Caco-2 (cell line): ENCODE results near the gene IFNA4. TPM values are rescaled to one million over a fixed set of nuclear protein-coding genes. Genes with fewer than 3 reads are reported as not detected.
"Not testable (repeated sequence)": the region's sequence is repeated elsewhere in the genome, so short reads cannot be mapped to it uniquely, and the experiment has no call there.

Source experiments
- Bru-seq: library from RNA; stranded (reverse); fragments of 400-500 nt; gene quantifications from one replicate; lab custom pipeline; 2021; lab: Mats Ljungman, UMichigan
- BruChase-seq, 2 experiments: library from RNA; stranded (reverse); fragments of 400-500 nt; gene quantifications; one replicate each; lab custom pipeline; 2021; lab: Mats Ljungman, UMichigan
- BruUV-seq: library from RNA; stranded (reverse); fragments of 400-500 nt; replicated peaks from 2 replicates; lab custom pipeline; 2021; lab: Mats Ljungman, UMichigan
- CTCF ChIA-PET: fragments of 300-600 bp; sonication (Branson Sonifier 250); formaldehyde crosslinking; loops from one replicate; lab custom pipeline; 2022; ENCODE audit warnings: antibody characterized with exemption; lab: Charles Lee
- POLR2A ChIA-PET: fragments of 300-600 bp; sonication (Branson Sonifier 250); formaldehyde crosslinking; loops from one replicate; lab custom pipeline; 2022; ENCODE audit warnings: antibody characterized with exemption; lab: Charles Lee
- DNase-seq, 2 experiments: peaks; one replicate each; pipeline versions ENCODE4 v3.0.0 to v3.0.0-alpha.2; 2020 to 2022
- H3K27me3 ChIP-seq: replicated peaks from 2 replicates; pipeline ENCODE4 v1.6.0; 2011; ENCODE audit warnings: low read length; ENCODE audit not compliant: control insufficient read depth, insufficient read depth
- H3K36me3 ChIP-seq: 2 replicates; pipeline ENCODE4 v1.5.1; 2011; ENCODE audit warnings: low read length; ENCODE audit not compliant: control insufficient read depth, insufficient read depth
- H3K4me1 ChIP-seq: fragments of 250-450 bp; sonication (Bioruptor Pico); 2 replicates; pipeline ENCODE4 v1.5.1; 2020; ENCODE audit warnings: mild to moderate bottlenecking
- H3K4me3 ChIP-seq: 2 replicates; pipeline ENCODE4 v1.5.1; 2011; ENCODE audit warnings: low read depth, mild to moderate bottlenecking, control low read depth, low read length
- H3K9me3 ChIP-seq: fragments of 250-450 bp; sonication (Bioruptor Pico); 2 replicates; pipeline ENCODE4 v1.5.1; 2020; ENCODE audit warnings: mild to moderate bottlenecking, moderate library complexity
- H3K27ac Mint-ChIP-seq: one replicate; pipeline ENCODE4 v1.8.0; 2022; ENCODE audit warnings: mixed read lengths; ENCODE audit not compliant: unreplicated experiment
- H3K27me3 Mint-ChIP-seq: one replicate; pipeline ENCODE4 v1.8.0; 2022; ENCODE audit warnings: mixed read lengths; ENCODE audit not compliant: insufficient read depth, unreplicated experiment
- H3K36me3 Mint-ChIP-seq: one replicate; pipeline ENCODE4 v1.8.0; 2022; ENCODE audit warnings: mild to moderate bottlenecking, mixed read lengths; ENCODE audit not compliant: insufficient read depth, unreplicated experiment
- H3K4me1 Mint-ChIP-seq: one replicate; pipeline ENCODE4 v1.8.0; 2022; ENCODE audit warnings: low read depth, mixed read lengths; ENCODE audit not compliant: unreplicated experiment
- H3K4me3 Mint-ChIP-seq: one replicate; pipeline ENCODE4 v1.8.0; 2022; ENCODE audit warnings: mild to moderate bottlenecking, moderate library complexity, mixed read lengths; ENCODE audit not compliant: unreplicated experiment
- H3K9me3 Mint-ChIP-seq: one replicate; pipeline ENCODE4 v1.8.0; 2022; ENCODE audit warnings: mixed read lengths; ENCODE audit not compliant: unreplicated experiment
- intact Hi-C: fragments of 100-400 bp; cut with micrococcal nuclease; formaldehyde crosslinking; loops from one replicate; pipeline ENCODE4 v1.10.0; 2022; ENCODE audit not compliant: unreplicated experiment
- long read RNA-seq: library from polyadenylated mRNA; stranded (forward); transcript quantifications from one replicate; pipeline ENCODE4 v2.0.0, GENCODE V29; 2022
- total RNA-seq: library from RNA; stranded (reverse); gene quantifications from 2 replicates; pipeline ENCODE4 v1.2.3, GENCODE V29; 2022
- TF ChIP-seq, protein P1 (sequence below), 2 experiments: fragments of 200-600 bp in 1 of 2; IDR thresholded peaks; 1 replicate in 1 of 2; 2 replicates in 1 of 2; pipeline versions ENCODE4 v1.5.1 to v1.8.0; 2011 to 2022; ENCODE audit warnings: antibody characterized with exemption in 1 of 2, control low read depth in 1 of 2, inconsistent platforms in 1 of 2, low read depth in 1 of 2, low read length in 1 of 2, mild to moderate bottlenecking in 1 of 2, moderate library complexity in 1 of 2; ENCODE audit not compliant: insufficient read depth in 1 of 2, severe bottlenecking in 1 of 2, unreplicated experiment in 1 of 2

The IFNA4 gene
- total RNA-seq (not detected in 2 replicates), Bru-seq, nascent RNA (not detected), BruChase-seq, experiment 1, labeled RNA remaining after a 2-hour chase (not detected), BruChase-seq, experiment 2, labeled RNA remaining after a 6-hour chase (not detected)
- long read RNA-seq, result 0 reads

GRCh38 chr9:21187487-21187886 lies at the start of gene IFNA4:
Gene IFNA4, minus strand, starts transcription at chr9:21187587. Its CDS starts 56 bp downstream, at chr9:21187531.
- DNase-seq, H3K27me3 ChIP-seq, H3K4me3 Mint-ChIP-seq, H3K4me1 Mint-ChIP-seq, POLR2A ChIA-PET, H3K4me1 ChIP-seq, H3K4me3 ChIP-seq, H3K36me3 Mint-ChIP-seq, H3K36me3 ChIP-seq, H3K9me3 ChIP-seq, H3K9me3 Mint-ChIP-seq, H3K27ac Mint-ChIP-seq, CTCF ChIA-PET, BruUV-seq: not testable (repeated sequence)
- intact Hi-C loops, result loop anchor here (10.0 kb wide), 1 partner anchor 127 kb away; no protein-coding TSS in a partner anchor
- H3K27me3 Mint-ChIP-seq, result peaks cover 10% of the 10 kb centered on the region

DNA sequence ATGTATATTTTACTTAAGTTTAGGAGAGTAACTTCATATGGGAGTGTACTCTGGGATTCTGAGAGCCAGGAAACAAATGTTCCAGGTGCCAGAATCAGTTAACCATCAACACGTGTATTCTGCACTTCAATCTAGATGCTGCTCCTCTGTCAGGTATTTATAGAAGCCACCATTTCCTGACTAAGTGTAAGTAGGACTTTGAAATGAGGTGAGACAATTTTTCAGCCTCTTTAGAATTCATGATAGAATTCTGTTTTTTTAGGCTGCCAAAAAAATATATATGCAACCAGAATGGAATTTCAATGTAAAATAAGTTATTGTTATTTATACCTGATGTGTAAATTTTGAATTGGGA lies 49.0 kb upstream of the IFNA4 start:
- H3K27ac Mint-ChIP-seq, H3K9me3 Mint-ChIP-seq, H3K4me3 Mint-ChIP-seq, H3K9me3 ChIP-seq, BruUV-seq, H3K36me3 Mint-ChIP-seq, POLR2A ChIA-PET, H3K4me1 Mint-ChIP-seq, H3K36me3 ChIP-seq, H3K27me3 ChIP-seq, H3K4me1 ChIP-seq, DNase-seq, H3K4me3 ChIP-seq: not testable (repeated sequence)
- CTCF ChIA-PET, result interaction anchor here (0.6 to 1.3 kb wide), 6 partner anchors 15 to 219 kb away, joined by 3 to 6 read pairs (median 4); no protein-coding TSS in a partner anchor
- intact Hi-C loops, result loop anchor here (5.0 kb wide), 1 partner anchor 551 kb away; no protein-coding TSS in a partner anchor
- H3K27me3 Mint-ChIP-seq, result peaks cover 11% of the 10 kb centered on the region

GRCh38 chr9:21235468-21236359 lies 48.3 kb upstream of the IFNA4 start:
- H3K27me3 Mint-ChIP-seq, result peaks cover 11% of the 10 kb centered on the region
- peak in 1 of 2 experiments; percentile 14 for DNase-seq
- POLR2A ChIA-PET, H3K36me3 ChIP-seq, H3K9me3 ChIP-seq, H3K4me1 Mint-ChIP-seq, H3K4me3 Mint-ChIP-seq, H3K4me1 ChIP-seq, H3K36me3 Mint-ChIP-seq, H3K4me3 ChIP-seq, BruUV-seq, H3K27me3 ChIP-seq, H3K27ac Mint-ChIP-seq, H3K9me3 Mint-ChIP-seq: not testable (repeated sequence)
- TF ChIP-seq, protein P1, sequence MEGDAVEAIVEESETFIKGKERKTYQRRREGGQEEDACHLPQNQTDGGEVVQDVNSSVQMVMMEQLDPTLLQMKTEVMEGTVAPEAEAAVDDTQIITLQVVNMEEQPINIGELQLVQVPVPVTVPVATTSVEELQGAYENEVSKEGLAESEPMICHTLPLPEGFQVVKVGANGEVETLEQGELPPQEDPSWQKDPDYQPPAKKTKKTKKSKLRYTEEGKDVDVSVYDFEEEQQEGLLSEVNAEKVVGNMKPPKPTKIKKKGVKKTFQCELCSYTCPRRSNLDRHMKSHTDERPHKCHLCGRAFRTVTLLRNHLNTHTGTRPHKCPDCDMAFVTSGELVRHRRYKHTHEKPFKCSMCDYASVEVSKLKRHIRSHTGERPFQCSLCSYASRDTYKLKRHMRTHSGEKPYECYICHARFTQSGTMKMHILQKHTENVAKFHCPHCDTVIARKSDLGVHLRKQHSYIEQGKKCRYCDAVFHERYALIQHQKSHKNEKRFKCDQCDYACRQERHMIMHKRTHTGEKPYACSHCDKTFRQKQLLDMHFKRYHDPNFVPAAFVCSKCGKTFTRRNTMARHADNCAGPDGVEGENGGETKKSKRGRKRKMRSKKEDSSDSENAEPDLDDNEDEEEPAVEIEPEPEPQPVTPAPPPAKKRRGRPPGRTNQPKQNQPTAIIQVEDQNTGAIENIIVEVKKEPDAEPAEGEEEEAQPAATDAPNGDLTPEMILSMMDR (IDR thresholded peaks at IDR 0.05; ENCODE audit: insufficient read depth in 1 of 2, low read depth in 1 of 2, low read length in 1 of 2, severe bottlenecking in 1 of 2, unreplicated experiment in 1 of 2), result peak in 1 of 2 experiments; percentile 55
- CTCF ChIA-PET, result interaction anchor here (0.6 to 1.3 kb wide), 6 partner anchors 16 to 220 kb away, joined by 3 to 6 read pairs (median 4); no protein-coding TSS in a partner anchor
- intact Hi-C loops, result loop anchor here (5.0 kb wide), 1 partner anchor 552 kb away; no protein-coding TSS in a partner anchor
